Testis (tissue), 3 donors: ENCODE data around the gene GNB3. TPM values are rescaled to one million over a fixed set of nuclear protein-coding genes. Genes with fewer than 3 reads are reported as not detected.

ENCODE experiments used
- DNase-seq: peaks from one replicate; pipeline ENCODE4 v3.0.0-alpha.2; 2019
- H3K27ac ChIP-seq, 2 donors: fragments of 200-600 bp; sonication (generic); one replicate each; pipeline ENCODE4 v1.5.1; 2019
- H3K27me3 ChIP-seq: fragments of 200-600 bp; sonication (generic); one replicate; pipeline ENCODE4 v1.5.1; 2019
- H3K36me3 ChIP-seq: fragments of 200-600 bp; sonication (generic); one replicate; pipeline ENCODE4 v1.5.1; 2017; ENCODE audit warnings: low read depth; ENCODE audit errors: missing control alignments
- H3K4me1 ChIP-seq: fragments of 200-600 bp; sonication (generic); one replicate; pipeline ENCODE4 v1.5.1; 2019
- H3K4me3 ChIP-seq, 2 donors: fragments of 200-600 bp; sonication (generic); one replicate each; pipeline ENCODE4 v1.5.1; 2017 to 2019
- H3K9me3 ChIP-seq: fragments of 200-600 bp; sonication (generic); one replicate; pipeline ENCODE4 v1.5.1; 2017
- CTCF ChIP-seq, 3 experiments: fragments of 450-650 bp in 2 of 3; fragments of 200-600 bp in 1 of 3; sonication (generic) in 1 of 3; IDR thresholded peaks; one replicate each; pipeline ENCODE4 v1.5.1; 2016 to 2019; ENCODE audit warnings: antibody characterized with exemption in 3 of 3, mild to moderate bottlenecking in 2 of 3, moderate library complexity in 1 of 3
- POLR2A ChIP-seq: fragments of 450-650 bp; IDR thresholded peaks from one replicate; pipeline ENCODE4 v1.6.1; 2017; ENCODE audit warnings: antibody characterized with exemption, mild to moderate bottlenecking, moderate library complexity
- WGBS, 2 donors: methylation state at CpG; one replicate each; pipeline ENCODE4 v1.1.5; 2018; 5-methylcytosine and 5-hydroxymethylcytosine counted together
- intact Hi-C: fragments of 100-400 bp; cut with DNase I; formaldehyde crosslinking; loops from one replicate; pipeline ENCODE4 v1.15.1; 2023; ENCODE audit warnings: low total_unique reads
- polyA plus RNA-seq: library from polyadenylated mRNA; stranded (reverse); fragments of 350-450 nt; fragmentation: Illumina TruSeq; extraction: RNeasy Lipid Tissue Mini Kit (QIAGEN cat#74804); gene quantifications from one replicate; pipeline ENCODE4 v1.2.3, GENCODE V29; 2014; ENCODE audit warnings: low read depth, low replicate concordance; ENCODE audit not compliant: insufficient read depth
- total RNA-seq, 2 donors: library from RNA; depleted of rRNA; stranded (reverse); fragments of >200 nt; gene quantifications; one replicate each; pipeline ENCODE4 v1.2.3, GENCODE V29; 2016

The GNB3 gene
- total and polyA plus RNA-seq, 3 donors from 2014 or later = 1.6 to 5.0 (median 4.8) TPM

GRCh38 chr12:6830999-6831398 is 9.7 kb upstream of the GNB3 start:
- intact Hi-C loops = no loop called here
- Histone ChIP-seq H3K4me1 (peaks cover 7% of the 10 kb centered on the region), H3K4me3 (no peak overlapping the region), H3K9me3 (no peaks in the 10 kb centered on the region), H3K27ac (no peak overlapping the region), H3K27me3 (no peaks in the 10 kb centered on the region), H3K36me3 (no peaks in the 10 kb centered on the region)
- TF ChIP-seq CTCF (IDR thresholded peaks at IDR 0.05) = no peak
- TF ChIP-seq POLR2A = no peak
- 83 to 86% methylated on average over 5 to 6 of the region's 6 CpGs for WGBS, 2 donors
- no peak for DNase-seq

- intact Hi-C loops = no loop called here
- Histone ChIP-seq H3K9me3 (no peaks in the 10 kb centered on the region), H3K27ac (no peak overlapping the region), H3K4me3 (no peak overlapping the region), H3K4me1 (peaks cover 7% of the 10 kb centered on the region), H3K36me3 (no peaks in the 10 kb centered on the region), H3K27me3 (no peaks in the 10 kb centered on the region)
- DNase-seq = no peak
- no peak for TF ChIP-seq POLR2A
- TF ChIP-seq CTCF (IDR thresholded peaks at IDR 0.05) = no peak
- WGBS, 2 donors = 85 to 87% methylated on average over 12 of the region's 12 CpGs
Observed at GRCh38 chr12:6831450-6831995, 9.2 kb upstream of the GNB3 start.

GRCh38 chr12:6832125-6832524 is 8.6 kb upstream of the GNB3 start:
- no peaks in the 10 kb centered on the region for H3K27me3 ChIP-seq
- H3K4me1 ChIP-seq = peaks cover 4% of the 10 kb centered on the region
- H3K36me3 ChIP-seq = no peaks in the 10 kb centered on the region
- no peak for TF ChIP-seq POLR2A
- TF ChIP-seq CTCF (IDR thresholded peaks at IDR 0.05) = no peak
- DNase-seq = no peak
- 92 to 94% methylated on average over 4 of the region's 4 CpGs for WGBS, 2 donors
- no peak overlapping the region for H3K27ac ChIP-seq
- H3K4me3 ChIP-seq = no peak overlapping the region
- H3K9me3 ChIP-seq = no peaks in the 10 kb centered on the region
- intact Hi-C loops = no loop called here

- H3K4me3 ChIP-seq = no peak overlapping the region
- no peak for DNase-seq
- no peaks in the 10 kb centered on the region for H3K36me3 ChIP-seq
- 46 to 56% methylated on average over 4 to 6 of the region's 6 CpGs for WGBS, 2 donors
- H3K9me3 ChIP-seq = no peaks in the 10 kb centered on the region
- H3K4me1 ChIP-seq = no peaks in the 10 kb centered on the region
- intact Hi-C loops = no loop called here
- H3K27ac ChIP-seq = no peak overlapping the region
- no peak for TF ChIP-seq POLR2A
- TF ChIP-seq CTCF (IDR thresholded peaks at IDR 0.05) = no peak
- no peaks in the 10 kb centered on the region for H3K27me3 ChIP-seq
Observed at GRCh38 chr12:6833189-6833890, 7.4 kb upstream of the GNB3 start.

- Histone ChIP-seq H3K27me3 (no peaks in the 10 kb centered on the region), H3K4me3 (no peak overlapping the region), H3K9me3 (no peaks in the 10 kb centered on the region), H3K4me1 (no peaks in the 10 kb centered on the region), H3K36me3 (no peaks in the 10 kb centered on the region), H3K27ac (no peak overlapping the region)
- 93 to 100% methylated on average over 1 of the region's 1 CpG for WGBS, 2 donors
- intact Hi-C loops = no loop called here
- no peak for TF ChIP-seq CTCF (IDR thresholded peaks at IDR 0.05)
- no peak for TF ChIP-seq POLR2A
- no peak for DNase-seq
Observed at GRCh38 chr12:6834254-6834653, 6.5 kb upstream of the GNB3 start.
